ENCODE data around the gene FAM131C.

Gene FAM131C

GRCh38 chr1:16014509-16015482, 58.7 kb downstream of the FAM131C start:
- DNase-seq, result no peak

- no peak for DNase-seq
Observed at GRCh38 chr1:16013908-16014258, 59.6 kb downstream of the FAM131C start.

- peak in 2 of 3 experiments; percentile 70 to 72 for DNase-seq
Observed at GRCh38 chr1:16013220-16013907, 60.1 kb downstream of the FAM131C start.

- peak in 2 of 3 experiments; percentile 72 to 79 for DNase-seq
Observed at GRCh38 chr1:16012590-16013219, 60.7 kb downstream of the FAM131C start.

- no peak for DNase-seq
Observed at GRCh38 chr1:16011936-16012589, 61.4 kb downstream of the FAM131C start.

- no peak for DNase-seq
Observed at GRCh38 chr1:16010837-16011236, 62.6 kb downstream of the FAM131C start.

- DNase-seq, result no peak
Observed at GRCh38 chr1:16009678-16010077, 63.8 kb downstream of the FAM131C start.

GRCh38 chr1:16009030-16009460, 64.4 kb downstream of the FAM131C start:
- DNase-seq, result peak; percentile 61 to 87 (median 66)

Measured in NCI-H1417 (cell line).